Parathyroid adenoma (tissue), 2 donors: ENCODE data around the gene PCBP3.

Experiments
- H2AFZ ChIP-seq: fragments of 300-600 bp; sonication (generic); one replicate; pipeline ENCODE4 v1.7.0; 2017; ENCODE audit warnings: antibody characterized with exemption, mild to moderate bottlenecking
- H3K27ac ChIP-seq: fragments of 300-600 bp; sonication (generic); one replicate; pipeline ENCODE4 v1.7.0; 2017
- H3K27me3 ChIP-seq: fragments of 300-600 bp; sonication (generic); one replicate; pipeline ENCODE4 v1.7.0; 2017; ENCODE audit warnings: low read length; ENCODE audit not compliant: control insufficient read depth, insufficient read depth
- H3K36me3 ChIP-seq: fragments of 300-600 bp; sonication (generic); one replicate; pipeline ENCODE4 v1.7.0; 2017; ENCODE audit warnings: low read length; ENCODE audit not compliant: control insufficient read depth, insufficient read depth
- H3K4me1 ChIP-seq: fragments of 300-600 bp; sonication (generic); one replicate; pipeline ENCODE4 v1.7.0; 2017; ENCODE audit warnings: control low read depth
- H3K4me2 ChIP-seq: fragments of 300-600 bp; sonication (generic); one replicate; pipeline ENCODE4 v1.7.0; 2017; ENCODE audit warnings: low read length
- H3K4me3 ChIP-seq: fragments of 300-600 bp; sonication (generic); one replicate; pipeline ENCODE4 v1.7.0; 2017; ENCODE audit warnings: low read depth, low read length
- H3K79me2 ChIP-seq: fragments of 300-600 bp; sonication (generic); one replicate; pipeline ENCODE4 v1.7.0; 2017; ENCODE audit warnings: control low read depth
- H3K9ac ChIP-seq: fragments of 300-600 bp; sonication (generic); one replicate; pipeline ENCODE4 v1.7.0; 2017; ENCODE audit warnings: mild to moderate bottlenecking
- H3K9me3 ChIP-seq: fragments of 300-600 bp; sonication (generic); one replicate; pipeline ENCODE4 v1.7.0; 2017; ENCODE audit warnings: low read length; ENCODE audit not compliant: control insufficient read depth
- TF ChIP-seq, protein P1 (sequence below): fragments of 300-600 bp; sonication (generic); IDR thresholded peaks from one replicate; pipeline ENCODE4 v1.7.0; 2017; ENCODE audit warnings: antibody characterized with exemption, mild to moderate bottlenecking
- donor health status: primary hyperparathyroidism.

Gene PCBP3

DNA sequence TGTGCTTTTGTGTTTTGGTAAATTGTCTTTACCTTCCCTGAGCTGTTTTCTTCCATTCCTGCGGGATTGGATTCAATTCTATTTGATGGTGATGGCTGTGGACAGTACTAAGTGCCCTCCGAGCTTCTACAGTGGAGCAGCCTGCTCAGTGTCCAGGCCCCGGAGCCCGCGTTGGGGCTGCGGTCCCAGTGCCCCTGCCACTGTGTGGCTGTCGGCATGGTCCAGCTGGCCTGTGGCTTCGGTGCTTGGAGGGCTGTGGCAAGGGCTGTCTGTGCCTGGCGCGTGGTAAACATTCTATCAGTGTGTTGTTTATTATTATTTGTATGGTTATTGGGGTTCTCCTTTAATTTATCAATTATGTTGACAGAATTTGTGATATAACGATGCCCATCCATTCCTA lies 228.9 kb downstream of the PCBP3 start:
- no peaks in the 10 kb centered on the region for H3K9me3 ChIP-seq

GRCh38 chr21:45872902-45873301 lies 229.4 kb downstream of the PCBP3 start:
- TF ChIP-seq, protein P1, sequence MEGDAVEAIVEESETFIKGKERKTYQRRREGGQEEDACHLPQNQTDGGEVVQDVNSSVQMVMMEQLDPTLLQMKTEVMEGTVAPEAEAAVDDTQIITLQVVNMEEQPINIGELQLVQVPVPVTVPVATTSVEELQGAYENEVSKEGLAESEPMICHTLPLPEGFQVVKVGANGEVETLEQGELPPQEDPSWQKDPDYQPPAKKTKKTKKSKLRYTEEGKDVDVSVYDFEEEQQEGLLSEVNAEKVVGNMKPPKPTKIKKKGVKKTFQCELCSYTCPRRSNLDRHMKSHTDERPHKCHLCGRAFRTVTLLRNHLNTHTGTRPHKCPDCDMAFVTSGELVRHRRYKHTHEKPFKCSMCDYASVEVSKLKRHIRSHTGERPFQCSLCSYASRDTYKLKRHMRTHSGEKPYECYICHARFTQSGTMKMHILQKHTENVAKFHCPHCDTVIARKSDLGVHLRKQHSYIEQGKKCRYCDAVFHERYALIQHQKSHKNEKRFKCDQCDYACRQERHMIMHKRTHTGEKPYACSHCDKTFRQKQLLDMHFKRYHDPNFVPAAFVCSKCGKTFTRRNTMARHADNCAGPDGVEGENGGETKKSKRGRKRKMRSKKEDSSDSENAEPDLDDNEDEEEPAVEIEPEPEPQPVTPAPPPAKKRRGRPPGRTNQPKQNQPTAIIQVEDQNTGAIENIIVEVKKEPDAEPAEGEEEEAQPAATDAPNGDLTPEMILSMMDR = no peak
- no peaks in the 10 kb centered on the region for H3K36me3 ChIP-seq
- H3K27ac ChIP-seq = no peak overlapping the region
- no peak overlapping the region for H2AFZ ChIP-seq
- no peaks in the 10 kb centered on the region for H3K27me3 ChIP-seq
- H3K9me3 ChIP-seq = no peaks in the 10 kb centered on the region
- no peak overlapping the region for H3K4me3 ChIP-seq
- no peaks in the 10 kb centered on the region for H3K79me2 ChIP-seq
- no peak overlapping the region for H3K9ac ChIP-seq
- no peaks in the 10 kb centered on the region for H3K4me1 ChIP-seq
- no peak overlapping the region for H3K4me2 ChIP-seq

More for the DNA sequence above, 228.9 kb downstream of the PCBP3 start:
- H3K79me2 ChIP-seq = no peaks in the 10 kb centered on the region
- no peak overlapping the region for H3K9ac ChIP-seq
- no peak overlapping the region for H3K4me2 ChIP-seq
- no peaks in the 10 kb centered on the region for H3K36me3 ChIP-seq
- no peak overlapping the region for H2AFZ ChIP-seq
- TF ChIP-seq, protein P1 = no peak
- no peaks in the 10 kb centered on the region for H3K27me3 ChIP-seq
- H3K4me1 ChIP-seq = no peaks in the 10 kb centered on the region
- no peak overlapping the region for H3K4me3 ChIP-seq
- H3K27ac ChIP-seq = no peak overlapping the region

DNA sequence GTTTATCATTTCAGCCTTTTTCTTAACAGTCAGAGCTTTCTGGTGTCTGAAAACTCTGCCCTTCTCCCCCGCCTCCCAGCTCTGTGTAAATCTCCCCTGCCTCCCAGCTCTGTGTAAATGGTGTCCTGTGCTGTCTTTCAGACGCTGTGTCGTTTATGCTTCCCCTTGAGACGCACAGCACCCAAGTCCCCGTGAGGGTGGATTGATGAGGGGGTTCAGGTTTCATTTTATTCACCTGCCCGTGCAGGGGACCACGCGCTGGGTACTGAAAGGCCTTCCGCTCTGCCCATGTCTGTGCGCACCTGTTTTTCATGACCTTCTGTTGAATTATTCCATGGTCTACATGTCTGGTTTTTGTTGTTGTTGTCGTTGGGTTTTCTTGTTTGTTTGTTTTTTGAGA lies 229.9 kb downstream of the PCBP3 start:
- Histone ChIP-seq H3K4me2 (no peak overlapping the region), H2AFZ (no peak overlapping the region), H3K4me1 (no peaks in the 10 kb centered on the region), H3K27me3 (no peaks in the 10 kb centered on the region), H3K79me2 (no peaks in the 10 kb centered on the region), H3K36me3 (no peaks in the 10 kb centered on the region), H3K9ac (no peak overlapping the region), H3K4me3 (no peak overlapping the region), H3K9me3 (no peaks in the 10 kb centered on the region), H3K27ac (no peak overlapping the region)
- TF ChIP-seq, protein P1 = no peak

- H3K4me2 ChIP-seq = no peak overlapping the region
- H3K4me3 ChIP-seq = no peak overlapping the region
- no peaks in the 10 kb centered on the region for H3K79me2 ChIP-seq
- no peaks in the 10 kb centered on the region for H3K36me3 ChIP-seq
- no peaks in the 10 kb centered on the region for H3K9me3 ChIP-seq
- H3K27me3 ChIP-seq = no peaks in the 10 kb centered on the region
- H2AFZ ChIP-seq = no peak overlapping the region
- TF ChIP-seq, protein P1 = no peak
- no peaks in the 10 kb centered on the region for H3K4me1 ChIP-seq
- H3K27ac ChIP-seq = no peak overlapping the region
- H3K9ac ChIP-seq = no peak overlapping the region
These were observed 230.3 kb downstream of the PCBP3 start for GRCh38 chr21:45873866-45874265.

GRCh38 chr21:45874716-45875415 lies 231.3 kb downstream of the PCBP3 start:
- TF ChIP-seq, protein P1 = no peak
- Histone ChIP-seq H3K4me2 (no peak overlapping the region), H3K36me3 (no peaks in the 10 kb centered on the region), H3K9ac (no peak overlapping the region), H3K27me3 (no peaks in the 10 kb centered on the region), H3K4me3 (no peak overlapping the region), H3K9me3 (no peaks in the 10 kb centered on the region), H3K79me2 (no peaks in the 10 kb centered on the region), H2AFZ (no peak overlapping the region), H3K4me1 (no peaks in the 10 kb centered on the region), H3K27ac (no peak overlapping the region)
